NCI-H446 treated with DMSO at 0.1 percent for 48 hours (cell line): Measurements from ENCODE around the gene SERTAD3.

ENCODE experiments used
- DNase-seq: peaks from one replicate; lab custom pipeline; 2025; lab: John Stamatoyannopoulos, UW

SERTAD3 gene

DNA sequence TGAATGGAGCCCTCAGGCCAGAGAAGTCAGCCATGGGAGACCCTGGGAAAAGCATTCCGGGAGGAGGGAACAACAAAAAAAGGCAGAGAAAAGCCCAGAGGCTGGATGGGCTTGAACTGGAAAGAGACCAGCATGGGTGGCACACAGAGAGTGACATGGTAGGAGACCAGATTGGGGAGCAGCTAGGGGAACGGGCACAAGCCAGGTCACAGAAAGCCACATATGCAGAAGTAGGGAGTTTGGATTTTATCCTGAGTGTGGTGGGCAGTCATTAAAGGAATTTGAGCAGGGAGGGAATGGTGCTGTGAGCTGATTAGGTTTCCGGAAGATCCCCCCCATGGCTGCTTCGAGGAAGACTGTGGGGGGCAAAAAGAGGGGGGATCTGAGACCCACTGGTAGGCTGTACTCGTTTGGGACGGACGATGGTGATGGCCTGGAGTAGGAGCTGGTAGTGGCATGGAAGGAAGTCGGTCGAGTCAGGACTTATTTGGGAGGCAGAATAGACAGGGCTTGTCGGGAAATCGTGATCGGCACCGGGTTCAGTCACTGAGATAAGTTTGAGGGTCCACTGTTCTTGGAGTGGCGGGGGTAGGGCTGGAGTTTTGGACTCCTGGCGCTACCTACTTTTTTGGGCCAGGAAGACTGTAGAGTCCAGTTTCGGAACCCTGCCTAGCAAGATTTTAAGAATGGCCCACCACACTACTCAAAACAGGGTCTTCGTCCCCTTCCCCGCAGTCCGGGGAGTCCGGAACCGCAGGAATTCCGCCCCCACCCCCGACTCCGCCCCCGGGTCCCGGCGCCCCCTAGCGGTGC lies 19.3 kb downstream of the SERTAD3 start:
- DNase-seq: no peak

GRCh38 chr19:40423938-40424337 lies 20.2 kb downstream of the SERTAD3 start:
- DNase-seq: no peak

DNA sequence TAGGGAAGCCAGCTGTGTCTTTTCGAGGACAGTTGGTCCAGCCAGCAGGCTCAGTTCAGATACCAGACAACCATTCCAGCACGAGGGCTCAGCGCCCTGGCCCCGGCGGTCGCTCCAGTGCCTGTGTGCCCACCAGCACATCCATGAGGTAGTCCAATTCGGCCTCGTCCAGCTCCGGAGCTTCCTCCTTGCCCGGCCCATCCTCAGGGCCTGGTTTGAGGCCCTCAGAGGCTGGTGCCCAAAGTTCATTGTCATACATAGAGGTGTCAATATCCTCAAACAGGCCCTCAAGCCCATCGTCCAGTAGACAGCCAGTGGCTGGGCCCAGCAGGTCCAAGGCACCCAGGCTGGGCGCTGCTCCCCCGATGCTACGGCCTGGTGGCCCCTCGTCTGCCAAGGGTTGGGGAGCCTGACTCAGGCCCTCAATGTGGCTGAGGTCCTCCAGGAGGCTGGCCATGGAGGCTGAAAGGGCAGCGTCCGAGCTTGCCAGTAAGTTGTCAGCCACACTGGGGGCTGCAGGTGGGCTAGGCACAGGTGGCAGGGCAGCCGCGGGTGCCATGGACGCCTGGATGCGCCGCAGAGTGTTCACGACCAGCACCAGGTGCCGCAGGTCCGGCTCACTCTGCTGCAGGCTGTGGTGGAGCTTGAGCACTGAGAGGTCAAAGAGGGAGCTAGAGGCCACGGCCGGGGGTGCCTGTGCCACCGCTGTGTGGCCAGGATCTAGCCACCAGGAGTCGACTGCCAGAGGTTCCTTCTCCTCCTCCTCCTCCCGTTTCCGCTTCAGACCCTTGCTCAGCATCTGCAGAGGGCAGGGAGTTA lies 21.2 kb downstream of the SERTAD3 start:
- DNase-seq: no peak

DNA sequence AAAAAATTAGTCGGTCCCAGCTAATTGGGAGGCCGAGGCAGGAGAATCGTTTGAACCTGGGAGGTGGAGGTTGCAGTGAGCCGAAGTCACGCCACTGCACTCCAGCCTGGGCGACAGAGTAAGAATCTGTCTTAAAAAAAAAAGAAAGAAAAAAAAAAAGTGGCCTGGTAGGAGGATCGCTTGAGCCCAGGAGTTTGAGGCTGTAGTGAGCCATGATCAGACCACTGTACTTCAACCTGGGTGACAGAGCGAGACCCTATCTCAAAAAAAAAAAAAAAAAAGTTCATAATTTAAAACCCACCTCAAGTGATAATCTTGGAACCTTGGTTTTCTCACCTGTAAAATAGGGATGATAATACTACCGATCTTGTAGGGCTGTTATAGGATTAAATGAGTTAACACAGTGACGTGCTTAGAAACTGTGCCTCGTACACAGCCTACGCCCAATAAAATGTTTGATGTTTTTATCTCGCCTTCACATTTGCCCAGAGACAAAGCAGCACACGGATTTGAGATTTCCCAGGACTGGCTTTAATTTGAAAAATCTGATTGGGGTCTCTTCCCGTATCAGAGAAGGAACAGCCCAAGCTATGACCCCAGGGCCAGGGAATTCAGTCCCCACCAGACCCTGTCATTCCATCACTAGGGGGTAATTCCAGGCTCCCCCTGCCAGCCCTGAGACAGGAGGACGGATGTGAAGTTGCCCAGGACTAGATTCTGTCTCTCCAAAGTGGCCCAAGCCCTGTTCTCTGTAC lies 22.0 kb downstream of the SERTAD3 start:
- DNase-seq: no peak

GRCh38 chr19:40420766-40421765 lies 23.1 kb downstream of the SERTAD3 start:
- peak; percentile 66 for DNase-seq

- DNase-seq: no peak
These were observed 23.7 kb downstream of the SERTAD3 start for GRCh38 chr19:40420451-40420765.

DNA sequence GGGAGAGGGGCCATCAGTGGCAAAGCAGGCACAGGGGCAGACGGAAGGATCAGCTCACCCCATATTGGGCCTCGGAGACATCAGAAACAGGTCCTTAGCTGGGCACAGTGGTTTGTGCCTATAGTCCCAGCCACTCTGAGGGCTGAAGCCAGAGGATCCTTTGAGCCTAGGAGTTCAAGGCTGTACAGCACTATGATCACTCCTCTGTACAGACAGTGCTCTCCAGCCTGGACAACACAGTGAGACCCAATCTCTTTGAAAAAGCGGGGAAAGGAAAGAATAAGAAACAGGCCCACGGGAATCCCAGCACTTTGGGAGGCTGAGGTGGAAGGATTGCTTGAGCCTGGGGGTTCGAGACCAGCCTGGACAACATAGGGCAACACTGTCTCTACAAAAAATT lies 24.4 kb downstream of the SERTAD3 start:
- DNase-seq: no peak

DNA sequence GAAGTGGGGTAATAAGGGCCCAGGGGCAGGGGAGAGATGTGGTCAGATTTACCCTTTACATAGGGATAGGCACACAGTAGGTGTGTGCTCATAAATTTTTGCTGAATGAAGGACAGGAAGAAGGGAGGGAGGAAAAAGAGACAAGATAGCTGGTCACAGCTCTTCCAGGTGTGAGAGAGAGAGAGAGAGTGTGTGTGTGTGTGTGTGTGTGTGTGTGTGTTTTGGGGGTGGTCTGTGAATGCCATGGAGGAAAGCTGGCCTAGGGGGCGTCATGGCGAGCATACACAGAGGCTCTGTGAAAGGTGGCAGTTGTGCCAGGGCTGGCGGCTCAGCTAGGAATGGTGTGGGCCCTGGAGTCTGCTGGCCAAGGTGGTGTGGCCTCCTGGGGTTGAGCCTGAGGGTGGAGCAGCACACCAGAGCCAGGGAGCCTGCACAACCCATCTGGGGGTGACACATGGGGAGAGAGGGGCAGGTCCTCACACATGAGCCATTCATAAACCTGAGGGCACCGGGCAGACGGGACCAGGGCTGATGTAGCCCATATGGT lies 25.0 kb downstream of the SERTAD3 start:
- DNase-seq: no peak

DNA sequence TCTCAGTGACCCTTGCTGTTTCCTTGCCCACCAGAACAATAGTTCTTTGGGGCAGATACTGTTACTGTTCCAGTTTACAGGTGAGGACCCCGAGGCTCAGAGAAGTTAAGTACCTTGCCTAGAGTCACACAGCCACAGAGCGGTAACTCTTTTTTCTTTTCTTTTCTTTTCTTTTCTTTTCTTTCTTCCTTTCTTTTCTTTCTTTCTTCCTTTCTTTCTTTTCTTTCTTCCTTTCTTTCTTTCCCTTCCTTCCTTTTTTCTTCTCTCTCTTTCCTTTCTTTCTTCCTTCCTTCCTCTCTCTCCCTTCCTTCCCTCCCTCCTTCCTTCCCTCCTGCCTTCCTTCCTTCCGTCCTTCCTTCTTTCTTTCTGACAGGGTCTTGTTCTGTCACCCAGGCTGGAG lies 26.1 kb downstream of the SERTAD3 start:
- no peak for DNase-seq

GRCh38 chr19:40417643-40417981 lies 26.5 kb downstream of the SERTAD3 start:
- DNase-seq: no peak

GRCh38 chr19:40416918-40417642 lies 27.1 kb downstream of the SERTAD3 start:
- no peak for DNase-seq

DNA sequence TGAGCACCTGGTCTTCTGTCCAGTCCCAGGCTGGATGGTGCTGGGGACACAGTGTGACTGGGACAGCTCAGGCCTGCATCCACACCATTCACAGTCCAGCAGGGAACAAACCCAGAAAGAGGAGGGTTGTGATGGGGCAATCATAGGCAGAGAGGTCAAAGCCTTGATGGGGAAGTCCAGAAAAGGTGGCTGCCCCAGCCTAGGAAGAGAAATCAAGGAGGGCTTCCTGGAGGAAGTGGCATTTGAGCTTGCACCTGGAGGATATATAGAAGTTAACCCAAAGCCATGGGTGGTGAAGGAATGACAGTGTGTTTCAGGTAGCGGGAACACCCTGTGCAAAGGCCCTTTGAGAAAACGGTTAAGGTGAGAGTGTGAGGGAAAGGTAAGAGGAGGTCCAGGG lies 28.4 kb downstream of the SERTAD3 start:
- DNase-seq: no peak

- DNase-seq: no peak
These were observed 29.3 kb downstream of the SERTAD3 start for GRCh38 chr19:40414542-40415535.

GRCh38 chr19:40413291-40413845 lies 30.8 kb downstream of the SERTAD3 start, which contains the start of gene PRX:
Gene PRX (minus strand): TSS chr19:40413378. CDS start chr19:40407932, 5,446 bp downstream.
- no peak for DNase-seq

- no peak for DNase-seq
These were observed 31.3 kb downstream of the SERTAD3 start for GRCh38 chr19:40412866-40413265.

GRCh38 chr19:40411958-40412499 lies 32.1 kb downstream of the SERTAD3 start:
- no peak for DNase-seq

- no peak for DNase-seq
These were observed 32.9 kb downstream of the SERTAD3 start for GRCh38 chr19:40411125-40411842.

DNA sequence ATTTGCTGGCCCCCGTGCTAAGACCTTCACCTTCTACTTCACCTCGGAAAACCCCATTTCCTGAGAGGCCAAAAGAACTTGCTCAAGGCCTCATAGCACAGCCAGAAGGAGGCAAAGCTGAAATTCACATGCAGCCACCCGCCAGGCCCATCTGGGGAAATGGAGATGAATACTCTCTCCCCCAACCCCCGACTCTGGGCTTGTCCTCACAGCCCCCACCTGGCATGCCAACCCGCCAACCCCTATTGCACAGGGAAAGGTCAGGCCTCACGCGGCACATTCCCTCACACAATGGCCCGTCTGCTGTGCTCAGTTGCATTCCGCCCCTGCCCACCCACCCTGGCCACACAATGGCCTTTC lies 34.1 kb downstream of the SERTAD3 start:
- DNase-seq: no peak
